SK-N-SH treated with all-trans-retinoic acid at 6 μM for 48 hours (cell line): Measurements from ENCODE around the gene LAD1.

Source experiments
- ARNTL ChIP-seq: fragments of 450-650 bp; formaldehyde crosslinking; IDR thresholded peaks from 2 replicates; pipeline ENCODE4 v1.5.0; 2020; ENCODE audit warnings: low read depth, mild to moderate bottlenecking, moderate library complexity, borderline replicate concordance
- CREB5 ChIP-seq: fragments of 250-450 bp; sonication (Bioruptor Pico); IDR thresholded peaks from 2 replicates; pipeline ENCODE4 v1.5.1; 2020; ENCODE audit warnings: low read depth, mild to moderate bottlenecking, moderate library complexity
- CSDC2 ChIP-seq: fragments of 250-450 bp; sonication (Bioruptor Pico); IDR thresholded peaks from 2 replicates; pipeline ENCODE4 v1.5.0; 2020; ENCODE audit warnings: mild to moderate bottlenecking, moderate library complexity
- GLIS3 ChIP-seq: fragments of 250-450 bp; sonication (Bioruptor Pico); IDR thresholded peaks from 2 replicates; pipeline ENCODE4 v1.5.0; 2020; ENCODE audit warnings: mild to moderate bottlenecking, moderate library complexity
- ISL1 ChIP-seq: fragments of 250-450 bp; sonication (Bioruptor Pico); IDR thresholded peaks from 2 replicates; pipeline ENCODE4 v2.1.2; 2022; ENCODE audit warnings: mild to moderate bottlenecking, moderate library complexity
- PATZ1 ChIP-seq: fragments of 250-450 bp; sonication (Bioruptor Pico); IDR thresholded peaks from 2 replicates; pipeline ENCODE4 v1.8.0; 2020; ENCODE audit warnings: mild to moderate bottlenecking, moderate library complexity, borderline replicate concordance
- POU6F1 ChIP-seq: fragments of 250-450 bp; sonication (Bioruptor Pico); IDR thresholded peaks from 2 replicates; pipeline ENCODE4 v1.8.0; 2021; ENCODE audit warnings: low read depth, mild to moderate bottlenecking, moderate library complexity, borderline replicate concordance
- SNAI2 ChIP-seq: fragments of 250-450 bp; sonication (Bioruptor Pico); IDR thresholded peaks from 2 replicates; pipeline ENCODE4 v1.5.0; 2020; ENCODE audit warnings: mild to moderate bottlenecking, moderate library complexity
- TCF4 ChIP-seq: fragments of 250-450 bp; sonication (Bioruptor Pico); IDR thresholded peaks from 2 replicates; pipeline ENCODE4 v1.8.0; 2021; ENCODE audit warnings: mild to moderate bottlenecking, moderate library complexity, borderline replicate concordance
- TOX ChIP-seq: fragments of 250-450 bp; sonication (Bioruptor Pico); IDR thresholded peaks from 2 replicates; pipeline ENCODE4 v1.8.0; 2021; ENCODE audit warnings: mild to moderate bottlenecking, moderate library complexity, borderline replicate concordance

- TF ChIP-seq CREB5 (CRISPR knock-in tag) (no peak), PATZ1 (CRISPR knock-in tag) (no peak), ARNTL (CRISPR knock-in tag) (no peak), POU6F1 (CRISPR knock-in tag) (no peak), TCF4 (no peak), SNAI2 (CRISPR knock-in tag) (no peak), TOX (CRISPR knock-in tag) (no peak), GLIS3 (CRISPR knock-in tag) (no peak), ISL1 (CRISPR knock-in tag) (no peak), CSDC2 (no peak)
Observed at GRCh38 chr1:201381130-201381529, 18.0 kb downstream of the LAD1 start.
